Breast epithelium (tissue), 3 donors: ENCODE measurements around the gene MAP7D3.

ENCODE experiments used
- POLR2A ChIP-seq: fragments of 450-650 bp; IDR thresholded peaks from one replicate; pipeline ENCODE4 v1.6.1; 2016; ENCODE audit warnings: antibody characterized with exemption, mild to moderate bottlenecking, moderate library complexity
- POLR2AphosphoS5 ChIP-seq, 3 donors: sonication (generic); formaldehyde crosslinking; IDR thresholded peaks; one replicate each; pipeline ENCODE4 v1.6.1; 2017; ENCODE audit warnings: antibody characterized with exemption in 3 of 3
- TF ChIP-seq, protein P1 (sequence below), 3 donors: fragments of 450-650 bp; IDR thresholded peaks; one replicate each; pipeline ENCODE4 v1.5.1; 2016 to 2017; ENCODE audit warnings: antibody characterized with exemption in 3 of 3, mild to moderate bottlenecking in 3 of 3, moderate library complexity in 3 of 3

DNA sequence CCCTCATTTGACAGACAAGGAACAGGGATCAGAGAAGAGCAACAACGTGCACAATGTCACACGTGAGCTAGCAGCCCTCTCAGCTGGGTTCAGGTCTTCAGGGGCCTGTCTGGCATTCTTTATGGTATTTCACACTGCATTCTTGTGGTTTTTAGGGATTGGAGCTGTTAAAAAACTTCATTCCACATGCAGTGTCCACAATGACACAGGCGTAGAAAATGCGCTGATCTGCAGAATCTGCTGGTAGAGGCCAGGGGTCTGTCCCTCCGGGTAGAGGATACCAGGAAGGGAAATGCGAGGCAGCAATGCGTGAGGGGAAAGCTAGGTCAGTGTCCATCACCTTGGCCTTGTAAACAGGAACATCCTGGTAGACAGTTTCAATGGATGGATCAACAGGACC is 36.6 kb downstream of the MAP7D3 start:
- TF ChIP-seq, protein P1, sequence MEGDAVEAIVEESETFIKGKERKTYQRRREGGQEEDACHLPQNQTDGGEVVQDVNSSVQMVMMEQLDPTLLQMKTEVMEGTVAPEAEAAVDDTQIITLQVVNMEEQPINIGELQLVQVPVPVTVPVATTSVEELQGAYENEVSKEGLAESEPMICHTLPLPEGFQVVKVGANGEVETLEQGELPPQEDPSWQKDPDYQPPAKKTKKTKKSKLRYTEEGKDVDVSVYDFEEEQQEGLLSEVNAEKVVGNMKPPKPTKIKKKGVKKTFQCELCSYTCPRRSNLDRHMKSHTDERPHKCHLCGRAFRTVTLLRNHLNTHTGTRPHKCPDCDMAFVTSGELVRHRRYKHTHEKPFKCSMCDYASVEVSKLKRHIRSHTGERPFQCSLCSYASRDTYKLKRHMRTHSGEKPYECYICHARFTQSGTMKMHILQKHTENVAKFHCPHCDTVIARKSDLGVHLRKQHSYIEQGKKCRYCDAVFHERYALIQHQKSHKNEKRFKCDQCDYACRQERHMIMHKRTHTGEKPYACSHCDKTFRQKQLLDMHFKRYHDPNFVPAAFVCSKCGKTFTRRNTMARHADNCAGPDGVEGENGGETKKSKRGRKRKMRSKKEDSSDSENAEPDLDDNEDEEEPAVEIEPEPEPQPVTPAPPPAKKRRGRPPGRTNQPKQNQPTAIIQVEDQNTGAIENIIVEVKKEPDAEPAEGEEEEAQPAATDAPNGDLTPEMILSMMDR (IDR thresholded peaks at IDR 0.05), result no peak
- no peak for TF ChIP-seq POLR2A
- TF ChIP-seq POLR2AphosphoS5 (IDR thresholded peaks at IDR 0.05), result no peak
